KMS-11 (cell line): ENCODE data around the gene CHST10.
"Not testable (repeated sequence)": the region's sequence is repeated elsewhere in the genome, so short reads cannot be mapped to it uniquely, and the experiment has no call there.

Source experiments
- H2AFZ ChIP-seq: fragments of 200-600 bp; sonication (generic); 2 replicates; pipeline ENCODE4 v1.6.1; 2016; ENCODE audit warnings: antibody characterized with exemption, mixed run types, low read depth
- H3K27ac ChIP-seq: fragments of 200-600 bp; sonication (generic); 2 replicates; pipeline ENCODE4 v1.6.1; 2016; ENCODE audit warnings: mild to moderate bottlenecking, mixed run types
- H3K27me3 ChIP-seq: fragments of 200-600 bp; sonication (generic); 2 replicates; pipeline ENCODE4 v1.6.1; 2017; ENCODE audit warnings: mild to moderate bottlenecking, low read depth, mixed run types, moderate library complexity; ENCODE audit not compliant: insufficient read depth
- H3K36me3 ChIP-seq: fragments of 200-600 bp; sonication (generic); 2 replicates; pipeline ENCODE4 v1.6.1; 2017; ENCODE audit warnings: mild to moderate bottlenecking, mixed run types; ENCODE audit not compliant: insufficient read depth
- H3K4me1 ChIP-seq: fragments of 200-600 bp; sonication (generic); 2 replicates; pipeline ENCODE4 v1.6.1; 2016; ENCODE audit warnings: mild to moderate bottlenecking, low read depth, mixed run types; ENCODE audit not compliant: poor library complexity, severe bottlenecking
- H3K4me2 ChIP-seq: fragments of 200-600 bp; sonication (generic); 2 replicates; pipeline ENCODE4 v1.7.0; 2016; ENCODE audit warnings: mild to moderate bottlenecking, mixed run types
- H3K4me3 ChIP-seq: fragments of 200-600 bp; sonication (generic); IDR thresholded peaks from 2 replicates; pipeline ENCODE4 v1.6.1; 2017; ENCODE audit warnings: low read depth, low read length, mixed read lengths; ENCODE audit not compliant: insufficient read depth
- H3K79me2 ChIP-seq: fragments of 200-600 bp; sonication (generic); 2 replicates; pipeline ENCODE4 v1.6.1; 2016; ENCODE audit warnings: low read depth, mixed run types; ENCODE audit not compliant: insufficient read depth
- H3K9ac ChIP-seq: fragments of 200-600 bp; sonication (generic); 2 replicates; pipeline ENCODE4 v1.6.1; 2016; ENCODE audit warnings: mild to moderate bottlenecking, mixed run types
- H4K20me1 ChIP-seq: fragments of 200-600 bp; sonication (generic); 2 replicates; pipeline ENCODE4 v1.6.1; 2016; ENCODE audit warnings: mild to moderate bottlenecking, mixed run types; ENCODE audit not compliant: insufficient read depth
- CTCF ChIP-seq: fragments of 200-600 bp; sonication (generic); conservative IDR thresholded peaks from 2 replicates; pipeline ENCODE4 v1.6.1; 2017; ENCODE audit warnings: low read depth, mild to moderate bottlenecking, antibody characterized with exemption, low read length, moderate library complexity, mixed read lengths

Gene CHST10

DNA sequence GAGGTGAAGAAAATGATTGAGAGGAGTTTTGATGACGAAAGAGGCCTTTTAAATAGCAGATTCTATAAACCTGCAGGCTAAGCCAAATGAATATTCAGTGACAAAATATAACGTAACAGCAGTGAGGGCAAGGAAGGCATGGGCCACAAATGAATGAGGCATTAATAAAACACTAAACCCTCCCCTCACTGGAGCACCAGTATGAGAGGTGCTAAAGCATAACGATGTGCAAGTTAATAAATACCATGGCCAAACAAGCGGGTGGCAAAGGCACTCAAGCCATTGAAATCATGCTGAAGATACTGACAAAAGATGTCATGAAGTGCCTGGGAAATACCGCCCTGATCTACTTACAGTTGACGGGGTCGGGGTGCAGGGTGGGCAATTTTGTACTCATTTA is 64.9 kb downstream of the CHST10 start:
- no peaks in the 10 kb centered on the region for H3K27me3 ChIP-seq
- no peaks in the 10 kb centered on the region for H3K4me1 ChIP-seq
- no peak overlapping the region for H3K4me3 ChIP-seq
- no peaks in the 10 kb centered on the region for H3K36me3 ChIP-seq
- no peaks in the 10 kb centered on the region for H3K79me2 ChIP-seq
- H3K4me2 ChIP-seq = no peak overlapping the region
- no peaks in the 10 kb centered on the region for H4K20me1 ChIP-seq
- H3K27ac ChIP-seq = no peak overlapping the region
- no peak overlapping the region for H2AFZ ChIP-seq
- no peak for TF ChIP-seq CTCF
- no peak overlapping the region for H3K9ac ChIP-seq

DNA sequence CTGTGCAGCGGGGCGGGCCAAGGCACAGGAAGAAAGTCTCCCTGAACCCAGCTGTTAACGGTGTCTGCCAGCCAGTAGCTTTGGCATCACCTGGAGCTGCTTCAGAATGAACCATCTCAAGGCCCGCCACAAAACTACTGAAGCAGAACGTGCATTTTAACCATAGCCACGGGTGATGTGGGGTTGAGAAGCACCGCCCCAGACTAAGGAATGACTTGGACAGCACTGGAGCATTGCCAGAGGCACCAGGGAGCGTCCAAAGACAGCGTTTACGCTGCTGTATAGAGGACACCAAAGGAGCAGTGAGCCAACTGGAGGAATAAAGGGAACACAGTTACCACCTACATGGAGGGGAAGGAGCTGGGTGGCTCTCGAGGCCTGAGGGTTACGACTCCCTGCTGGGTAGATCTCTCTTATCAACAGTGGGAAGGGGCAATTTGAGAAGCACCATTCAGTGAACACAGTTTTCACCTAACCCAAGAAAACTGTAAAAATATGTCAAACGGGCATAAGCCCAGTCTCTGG is 66.7 kb downstream of the CHST10 start:
- H2AFZ ChIP-seq = no peak overlapping the region
- H3K4me3 ChIP-seq = no peak overlapping the region
- no peaks in the 10 kb centered on the region for H4K20me1 ChIP-seq
- no peak overlapping the region for H3K27ac ChIP-seq
- H3K9ac ChIP-seq = no peak overlapping the region
- no peaks in the 10 kb centered on the region for H3K79me2 ChIP-seq
- TF ChIP-seq CTCF = no peak
- H3K4me2 ChIP-seq = no peak overlapping the region
- no peaks in the 10 kb centered on the region for H3K27me3 ChIP-seq
- H3K36me3 ChIP-seq = no peaks in the 10 kb centered on the region
- H3K4me1 ChIP-seq = no peaks in the 10 kb centered on the region

GRCh38 chr2:100345144-100345543 is 72.3 kb downstream of the CHST10 start:
- H2AFZ ChIP-seq, H3K4me3 ChIP-seq, H3K27me3 ChIP-seq, H3K4me2 ChIP-seq, H3K9ac ChIP-seq, H4K20me1 ChIP-seq, H3K79me2 ChIP-seq, H3K4me1 ChIP-seq, H3K36me3 ChIP-seq, H3K27ac ChIP-seq: not testable (repeated sequence)

GRCh38 chr2:100344433-100344832 is 73.0 kb downstream of the CHST10 start:
- Histone ChIP-seq H3K4me1 (no peaks in the 10 kb centered on the region), H3K4me2 (no peak overlapping the region), H3K4me3 (no peak overlapping the region), H3K79me2 (no peaks in the 10 kb centered on the region), H4K20me1 (no peaks in the 10 kb centered on the region), H3K36me3 (no peaks in the 10 kb centered on the region), H3K9ac (no peak overlapping the region), H2AFZ (no peak overlapping the region), H3K27ac (no peak overlapping the region), H3K27me3 (no peaks in the 10 kb centered on the region)
- no peak for TF ChIP-seq CTCF

DNA sequence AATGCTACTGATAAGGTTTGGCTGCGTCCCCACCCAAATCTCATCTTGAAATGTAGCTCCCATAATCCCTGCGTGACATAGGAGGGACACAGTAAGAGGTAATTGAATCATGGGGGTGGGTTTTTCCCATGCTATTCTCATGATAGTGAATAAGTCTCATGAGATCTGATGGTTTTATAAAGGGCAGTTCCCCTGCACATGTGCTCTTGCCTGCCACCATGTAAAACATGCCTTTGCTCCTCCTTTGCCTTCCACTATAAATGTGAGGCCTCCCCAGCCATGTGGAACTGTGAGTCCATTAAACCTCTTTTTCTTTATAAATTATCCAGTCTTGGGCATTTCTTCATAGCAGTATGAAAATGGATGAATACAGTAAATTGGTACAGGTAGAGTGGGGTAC is 75.0 kb downstream of the CHST10 start:
- H3K36me3 ChIP-seq, H3K27ac ChIP-seq, H2AFZ ChIP-seq, H3K9ac ChIP-seq, H4K20me1 ChIP-seq, H3K79me2 ChIP-seq, H3K4me3 ChIP-seq, H3K4me2 ChIP-seq, H3K4me1 ChIP-seq, H3K27me3 ChIP-seq: not testable (repeated sequence)
